Measurements from ENCODE around the gene FAM120C. TPM values are rescaled to one million over a fixed set of nuclear protein-coding genes. Genes with fewer than 3 reads are reported as not detected.

Gene FAM120C
- total RNA-seq, 4 donors from 2014 or later, result 5.0 to 9.2 (median 6.9) TPM

DNA sequence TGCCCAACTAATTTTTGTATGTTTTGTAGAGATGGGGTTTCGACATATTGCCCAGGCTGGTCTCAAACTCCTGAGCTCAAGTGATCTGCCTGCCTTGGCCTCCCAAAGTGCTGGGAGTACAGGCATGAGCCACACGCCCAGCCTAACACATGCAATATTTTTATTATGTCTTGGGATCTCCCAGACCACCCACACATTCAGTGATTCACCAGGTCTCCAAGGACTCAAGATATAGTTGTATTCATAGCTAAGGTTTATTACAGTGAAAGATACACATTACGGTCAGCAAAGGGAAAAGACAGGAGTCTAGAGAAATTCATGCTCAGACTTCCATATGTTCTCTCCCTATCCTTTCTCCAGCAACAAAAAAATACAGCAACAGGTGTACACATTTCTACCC, 25.5 kb upstream of the FAM120C start:
- intact Hi-C loops (cut with DNase I), result no loop called here
- WGBS, 2 donors, result 75 to 78% methylated on average over 3 of the region's 3 CpGs

DNA sequence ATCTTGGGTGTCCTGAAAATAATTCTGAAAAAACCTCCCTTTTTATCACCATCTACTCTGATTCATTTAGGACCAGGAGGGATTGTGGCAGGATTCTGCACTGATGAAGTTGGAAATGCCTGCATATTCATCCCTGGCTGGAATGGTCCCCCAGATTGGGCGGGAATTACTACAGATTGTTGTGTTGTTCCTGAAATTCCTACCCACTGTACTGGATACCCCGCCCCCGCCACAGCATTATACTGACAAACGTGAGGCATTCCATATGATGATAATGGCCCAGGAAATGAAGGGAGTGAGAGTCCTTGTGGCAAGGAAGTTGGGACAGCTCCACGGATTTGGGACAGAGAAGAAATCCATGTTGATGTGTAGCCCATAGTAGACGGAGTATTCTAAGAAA, 15.2 kb upstream of the FAM120C start:
- TF ChIP-seq, protein P1, sequence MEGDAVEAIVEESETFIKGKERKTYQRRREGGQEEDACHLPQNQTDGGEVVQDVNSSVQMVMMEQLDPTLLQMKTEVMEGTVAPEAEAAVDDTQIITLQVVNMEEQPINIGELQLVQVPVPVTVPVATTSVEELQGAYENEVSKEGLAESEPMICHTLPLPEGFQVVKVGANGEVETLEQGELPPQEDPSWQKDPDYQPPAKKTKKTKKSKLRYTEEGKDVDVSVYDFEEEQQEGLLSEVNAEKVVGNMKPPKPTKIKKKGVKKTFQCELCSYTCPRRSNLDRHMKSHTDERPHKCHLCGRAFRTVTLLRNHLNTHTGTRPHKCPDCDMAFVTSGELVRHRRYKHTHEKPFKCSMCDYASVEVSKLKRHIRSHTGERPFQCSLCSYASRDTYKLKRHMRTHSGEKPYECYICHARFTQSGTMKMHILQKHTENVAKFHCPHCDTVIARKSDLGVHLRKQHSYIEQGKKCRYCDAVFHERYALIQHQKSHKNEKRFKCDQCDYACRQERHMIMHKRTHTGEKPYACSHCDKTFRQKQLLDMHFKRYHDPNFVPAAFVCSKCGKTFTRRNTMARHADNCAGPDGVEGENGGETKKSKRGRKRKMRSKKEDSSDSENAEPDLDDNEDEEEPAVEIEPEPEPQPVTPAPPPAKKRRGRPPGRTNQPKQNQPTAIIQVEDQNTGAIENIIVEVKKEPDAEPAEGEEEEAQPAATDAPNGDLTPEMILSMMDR (IDR thresholded peaks at IDR 0.05), result no peak
- no peak for TF ChIP-seq POLR2A (IDR thresholded peaks at IDR 0.05)
- H3K4me3 ChIP-seq, result no peak overlapping the region
- no peaks in the 10 kb centered on the region for H3K9me3 ChIP-seq
- no peaks in the 10 kb centered on the region for H3K27me3 ChIP-seq
- DNase-seq, result no peak
- WGBS, 2 donors, result 56 to 85% methylated on average over 4 of the region's 6 CpGs
- no peaks in the 10 kb centered on the region for H3K36me3 ChIP-seq
- H3K4me1 ChIP-seq, result no peaks in the 10 kb centered on the region
- no peak overlapping the region for H3K27ac ChIP-seq
- intact Hi-C loops (cut with DNase I), result no loop called here

More for the DNA sequence above, 25.5 kb upstream of the FAM120C start:
- no peak overlapping the region for H3K27ac ChIP-seq
- TF ChIP-seq, protein P1 (IDR thresholded peaks at IDR 0.05), result no peak
- no peak for TF ChIP-seq POLR2A (IDR thresholded peaks at IDR 0.05)
- no peaks in the 10 kb centered on the region for H3K4me1 ChIP-seq
- DNase-seq, result no peak
- no peak overlapping the region for H3K4me3 ChIP-seq
- H3K9me3 ChIP-seq, result no peaks in the 10 kb centered on the region
- no peaks in the 10 kb centered on the region for H3K27me3 ChIP-seq
- H3K36me3 ChIP-seq, result no peaks in the 10 kb centered on the region

DNA sequence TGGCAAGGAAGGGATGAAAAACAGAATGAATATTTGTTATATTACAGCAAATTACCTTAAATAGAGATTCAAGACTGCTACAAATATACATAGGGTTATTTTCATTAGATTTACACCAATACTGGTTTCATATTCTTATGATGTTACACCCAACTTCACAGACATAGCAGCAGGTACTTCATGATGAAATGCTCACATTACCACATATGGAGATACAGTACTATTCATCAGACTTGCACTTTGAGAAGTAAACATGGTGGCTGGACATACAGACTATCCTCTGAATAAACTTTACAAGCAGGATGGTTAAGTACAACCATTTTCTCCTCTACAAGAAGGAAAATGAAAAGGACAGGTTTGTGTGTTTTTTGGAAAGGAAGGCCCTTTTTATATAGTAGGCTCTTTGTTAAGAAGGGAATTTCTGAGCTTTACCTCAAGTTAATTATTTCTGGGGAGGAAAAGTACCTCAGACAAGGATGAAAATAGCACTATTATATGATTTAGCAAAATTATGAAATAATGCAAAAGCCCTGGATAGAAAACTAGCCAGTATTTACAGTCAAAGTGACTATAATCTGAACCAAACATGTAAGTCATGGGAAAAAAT, 12.0 kb upstream of the FAM120C start:
- Histone ChIP-seq H3K4me3 (no peak overlapping the region), H3K27me3 (no peaks in the 10 kb centered on the region), H3K4me1 (no peaks in the 10 kb centered on the region), H3K9me3 (no peaks in the 10 kb centered on the region), H3K36me3 (no peaks in the 10 kb centered on the region), H3K27ac (no peak overlapping the region)
- DNase-seq, result no peak
- TF ChIP-seq, protein P1 (IDR thresholded peaks at IDR 0.05), result no peak
- TF ChIP-seq POLR2A (IDR thresholded peaks at IDR 0.05), result no peak
- intact Hi-C loops (cut with DNase I), result no loop called here

DNA sequence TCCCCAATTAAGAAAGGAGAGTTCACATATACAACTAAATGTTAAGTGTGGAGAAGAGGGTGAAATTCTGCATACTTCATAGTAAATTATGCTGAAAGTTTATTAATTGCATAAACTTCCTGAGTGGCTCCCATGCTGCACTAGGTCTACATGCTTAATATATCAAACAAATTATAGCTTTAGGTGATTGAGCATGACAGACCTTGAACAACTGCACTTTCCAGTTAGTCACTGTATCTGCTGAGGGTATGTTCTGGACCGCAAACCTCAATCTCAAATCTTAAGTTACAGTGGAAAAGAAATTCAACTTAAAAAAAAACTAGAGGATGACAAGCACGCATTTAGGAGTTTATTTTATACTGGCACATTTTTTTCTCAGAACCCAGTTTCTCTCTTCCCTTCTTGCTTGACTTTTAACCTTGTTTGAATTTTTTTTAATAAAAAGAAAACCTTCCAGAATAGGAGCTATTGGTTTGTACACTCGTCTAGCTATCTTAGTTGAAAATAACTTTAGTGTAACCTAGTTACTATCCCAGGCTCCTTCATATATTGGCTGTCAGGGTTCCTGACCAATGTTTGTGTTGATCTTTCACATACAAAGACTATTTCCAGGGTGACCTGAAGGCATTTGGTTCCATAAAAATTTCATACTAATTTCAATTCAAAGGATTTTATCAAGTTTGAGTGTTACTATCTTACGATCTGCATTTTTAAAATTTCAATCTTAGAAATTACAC, 10.2 kb upstream of the FAM120C start:
- DNase-seq, result no peak
- WGBS, 2 donors, result 74 to 85% methylated on average over 4 of the region's 4 CpGs
- no peaks in the 10 kb centered on the region for H3K9me3 ChIP-seq
- H3K36me3 ChIP-seq, result no peaks in the 10 kb centered on the region
- no peaks in the 10 kb centered on the region for H3K27me3 ChIP-seq
- no peak overlapping the region for H3K27ac ChIP-seq
- no peaks in the 10 kb centered on the region for H3K4me1 ChIP-seq
- H3K4me3 ChIP-seq, result no peak overlapping the region
- intact Hi-C loops (cut with DNase I), result no loop called here
- TF ChIP-seq POLR2A (IDR thresholded peaks at IDR 0.05), result no peak
- TF ChIP-seq, protein P1 (IDR thresholded peaks at IDR 0.05), result no peak

DNA sequence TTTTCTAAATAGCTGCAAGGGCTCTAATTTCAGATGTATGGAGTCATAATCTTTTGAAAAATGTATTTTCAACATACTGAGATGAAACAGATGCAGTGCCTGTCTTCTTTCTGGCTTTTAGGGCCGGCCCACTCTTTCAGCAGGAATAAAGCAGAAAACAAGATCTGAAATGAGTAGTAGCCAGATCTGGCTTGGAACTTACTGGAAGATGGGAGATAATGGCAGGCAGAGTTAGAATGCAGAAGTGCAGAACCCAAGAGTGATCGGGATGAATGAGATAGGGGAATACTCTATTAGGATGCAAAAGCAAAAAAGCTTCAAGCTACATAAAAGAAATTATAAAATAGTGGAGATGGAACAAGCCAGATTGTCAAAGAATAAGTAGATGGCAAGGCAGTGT, 1.4 kb upstream of the FAM120C start:
- Histone ChIP-seq H3K9me3 (no peaks in the 10 kb centered on the region), H3K4me3 (no peak overlapping the region), H3K36me3 (no peaks in the 10 kb centered on the region), H3K27ac (no peak overlapping the region), H3K27me3 (no peaks in the 10 kb centered on the region), H3K4me1 (peaks cover 0 to 33% (median 15%) of the 10 kb centered on the region in 3 donors)
- intact Hi-C loops (cut with DNase I), result no loop called here
- DNase-seq, result no peak
- TF ChIP-seq, protein P1 (IDR thresholded peaks at IDR 0.05), result no peak
- TF ChIP-seq POLR2A (IDR thresholded peaks at IDR 0.05), result no peak
- WGBS, 2 donors, result 90 to 91% methylated on average over 1 to 2 of the region's 2 CpGs
